Kidney (tissue), 14 donors: Measurements from ENCODE around the gene KCNAB1. TPM values are rescaled to one million over a fixed set of nuclear protein-coding genes. Genes with fewer than 3 reads are reported as not detected.
"Not testable (repeated sequence)": the region's sequence is repeated elsewhere in the genome, so short reads cannot be mapped to it uniquely, and the experiment has no call there.

Experiments used
- DNase-seq, 5 donors: peaks; one replicate each; pipeline ENCODE4 v3.0.0-alpha.2; 2013 to 2020
- FAIRE-seq: peaks from 2 replicates; lab custom pipeline; 2012; peaks lifted over from hg19 to GRCh38; lab: Jason Lieb, UNC
- H3K27ac ChIP-seq, 2 donors: one replicate each; pipeline ENCODE4 v1.7.0; 2013; ENCODE audit warnings: low read depth in 2 of 2, low read length in 2 of 2, inconsistent platforms in 1 of 2
- H3K27me3 ChIP-seq: one replicate; pipeline ENCODE4 v1.7.1; 2013; ENCODE audit warnings: low read length, inconsistent platforms; ENCODE audit not compliant: control insufficient read depth, insufficient read depth
- H3K36me3 ChIP-seq, 3 donors: one replicate each; pipeline versions ENCODE4 v1.7.0 to v1.7.1; 2013; ENCODE audit warnings: low read length in 3 of 3, control low read depth in 1 of 3, inconsistent platforms in 1 of 3; ENCODE audit not compliant: insufficient read depth in 3 of 3, control insufficient read depth in 2 of 3
- H3K4me1 ChIP-seq, 3 donors: one replicate each; pipeline versions ENCODE4 v1.7.0 to v1.7.1; 2013; ENCODE audit warnings: low read length in 3 of 3, inconsistent platforms in 1 of 3, low read depth in 1 of 3; ENCODE audit not compliant: control insufficient read depth in 2 of 3, insufficient read depth in 2 of 3
- H3K4me3 ChIP-seq, 3 donors: one replicate each; pipeline versions ENCODE4 v1.7.0 to v1.8.1; 2013; ENCODE audit warnings: low read length in 3 of 3, control low read depth in 1 of 3, inconsistent platforms in 1 of 3
- H3K9ac ChIP-seq, 3 donors: one replicate each; pipeline versions ENCODE4 v1.7.0 to v1.7.1; 2013; ENCODE audit warnings: low read length in 3 of 3, control low read depth in 1 of 3, inconsistent platforms in 1 of 3
- H3K9me3 ChIP-seq, 3 donors: one replicate each; pipeline versions ENCODE4 v1.7.0 to v1.7.1; 2013; ENCODE audit warnings: low read length in 3 of 3, control low read depth in 1 of 3, inconsistent platforms in 1 of 3; ENCODE audit not compliant: control insufficient read depth in 2 of 3, insufficient read depth in 1 of 3
- CTCF ChIP-seq: IDR thresholded peaks from 3 replicates; pipeline ENCODE4 v1.5.1; 2012; ENCODE audit warnings: mild to moderate bottlenecking, moderate library complexity, borderline replicate concordance; ENCODE audit not compliant: insufficient read depth; ENCODE audit errors: extremely low read depth
- intact Hi-C: fragments of 100-400 bp; cut with DNase I; formaldehyde crosslinking; loops from one replicate; pipeline ENCODE4 v1.11.1; 2022
- polyA plus RNA-seq: library from polyadenylated mRNA; stranded (reverse); fragments of 350-450 nt; fragmentation: Illumina TruSeq; extraction: RNeasy Lipid Tissue Mini Kit (QIAGEN cat#74804); gene quantifications from one replicate; pipeline ENCODE4 v1.2.3, GENCODE V29; 2014; ENCODE audit warnings: low read depth, low replicate concordance; ENCODE audit not compliant: insufficient read depth
- total RNA-seq: library from RNA; stranded (reverse); fragmentation: NEBNext Ultra II Directional; extraction: Animal tissue kit (Norgen Biotek cat#: 25700); gene quantifications from one replicate; pipeline ENCODE4 v1.2.1, GENCODE V29; 2021
- donor health status: control.
- donor health status: control.
- donor health status: control.
- donor health status: control.
- donor health status: control.
- donor health status: DM: yes; HTN: yes; CAD: no.
- donor health status: Normal renal cell carcinoma (clear cell type).

KCNAB1 gene
- total and polyA plus RNA-seq, 2 donors from 2014 or later, result 1.7 to 6.6 TPM

- Histone ChIP-seq H3K9ac (no peak overlapping the region), H3K27me3 (no peaks in the 10 kb centered on the region), H3K27ac (no peak overlapping the region), H3K4me3 (no peak overlapping the region), H3K4me1 (no peaks in the 10 kb centered on the region), H3K36me3 (no peaks in the 10 kb centered on the region), H3K9me3 (no peaks in the 10 kb centered on the region)
- intact Hi-C loops, result no loop called here
- TF ChIP-seq CTCF, result no peak
- DNase-seq, result no peak
- FAIRE-seq, result no peak
Measured at GRCh38 chr3:156216852-156217251, 96.5 kb downstream of the KCNAB1 start.

- no peaks in the 10 kb centered on the region for H3K9me3 ChIP-seq
- FAIRE-seq, result no peak
- no peaks in the 10 kb centered on the region for H3K4me1 ChIP-seq
Measured at GRCh38 chr3:156217674-156218352, 97.4 kb downstream of the KCNAB1 start.

GRCh38 chr3:156218353-156218744 lies 98.0 kb downstream of the KCNAB1 start:
- H3K9ac ChIP-seq, result no peak overlapping the region
- DNase-seq (no peak), FAIRE-seq (no peak)
- TF ChIP-seq CTCF, result no peak
- H3K36me3 ChIP-seq, result no peaks in the 10 kb centered on the region
- H3K9me3 ChIP-seq, result no peaks in the 10 kb centered on the region
- H3K27me3 ChIP-seq, result no peaks in the 10 kb centered on the region
- H3K4me3 ChIP-seq, result no peak overlapping the region
- intact Hi-C loops, result no loop called here
- no peaks in the 10 kb centered on the region for H3K4me1 ChIP-seq
- no peak overlapping the region for H3K27ac ChIP-seq

More at GRCh38 chr3:156217674-156218352, 97.4 kb downstream of the KCNAB1 start:
- H3K27me3 ChIP-seq, result no peaks in the 10 kb centered on the region
- no peak for DNase-seq
- intact Hi-C loops, result no loop called here
- no peak overlapping the region for H3K9ac ChIP-seq
- TF ChIP-seq CTCF, result no peak
- H3K27ac ChIP-seq, result no peak overlapping the region
- no peaks in the 10 kb centered on the region for H3K36me3 ChIP-seq
- H3K4me3 ChIP-seq, result no peak overlapping the region

- DNase-seq, H3K9ac ChIP-seq, FAIRE-seq, H3K27ac ChIP-seq, H3K27me3 ChIP-seq, intact Hi-C loops, H3K4me3 ChIP-seq, H3K4me1 ChIP-seq, H3K36me3 ChIP-seq, H3K9me3 ChIP-seq: not testable (repeated sequence)
Measured at GRCh38 chr3:156222381-156222780, 102.0 kb downstream of the KCNAB1 start.

GRCh38 chr3:156224046-156224445 lies 103.7 kb downstream of the KCNAB1 start:
- DNase-seq, H3K4me3 ChIP-seq, H3K4me1 ChIP-seq, H3K36me3 ChIP-seq, intact Hi-C loops, FAIRE-seq, H3K9ac ChIP-seq, H3K27me3 ChIP-seq, H3K27ac ChIP-seq, H3K9me3 ChIP-seq: not testable (repeated sequence)
